ENCODE results near the gene IYD.
A peak's percentile ranks its signal among the peaks of the same experiment; 100 is the strongest.

The IYD gene

GRCh38 chr6:150417899-150418826 lies 49.4 kb downstream of the IYD start:
- DNase-seq (ENCODE audit: insufficient read length, low spot score) (no peak), FAIRE-seq (peak; percentile 15)

GRCh38 chr6:150418827-150419594 lies 50.2 kb downstream of the IYD start:
- FAIRE-seq (no peak), DNase-seq (ENCODE audit: insufficient read length, low spot score) (peak; percentile 43)
- no peak for TF ChIP-seq POLR2A (IDR thresholded peaks at IDR 0.05; ENCODE audit: low read depth, low read length)

More at GRCh38 chr6:150417899-150418826, 49.4 kb downstream of the IYD start:
- TF ChIP-seq POLR2A (IDR thresholded peaks at IDR 0.05; ENCODE audit: low read depth, low read length) = no peak

- FAIRE-seq = no peak
- no peak for DNase-seq (ENCODE audit: insufficient read length, low spot score)
- TF ChIP-seq POLR2A (IDR thresholded peaks at IDR 0.05; ENCODE audit: low read depth, low read length) = no peak
Measured at GRCh38 chr6:150420428-150420827, 51.6 kb downstream of the IYD start.

GRCh38 chr6:150420926-150421325 lies 52.1 kb downstream of the IYD start:
- FAIRE-seq (no peak), DNase-seq (ENCODE audit: insufficient read length, low spot score) (no peak)
- no peak for TF ChIP-seq POLR2A (IDR thresholded peaks at IDR 0.05; ENCODE audit: low read depth, low read length)

GRCh38 chr6:150425508-150425907 lies 56.7 kb downstream of the IYD start:
- FAIRE-seq (no peak), DNase-seq (ENCODE audit: insufficient read length, low spot score) (no peak)
- TF ChIP-seq POLR2A (IDR thresholded peaks at IDR 0.05; ENCODE audit: low read depth, low read length) = no peak

GRCh38 chr6:150426198-150426597 lies 57.4 kb downstream of the IYD start:
- no peak for TF ChIP-seq POLR2A (IDR thresholded peaks at IDR 0.05; ENCODE audit: low read depth, low read length)
- FAIRE-seq = no peak
- no peak for DNase-seq (ENCODE audit: insufficient read length, low spot score)

- DNase-seq (ENCODE audit: insufficient read length, low spot score) (no peak), FAIRE-seq (no peak)
- no peak for TF ChIP-seq POLR2A (IDR thresholded peaks at IDR 0.05; ENCODE audit: low read depth, low read length)
Measured at GRCh38 chr6:150427037-150427602, 58.3 kb downstream of the IYD start.

GRCh38 chr6:150427843-150428242 lies 59.0 kb downstream of the IYD start:
- no peak for DNase-seq (ENCODE audit: insufficient read length, low spot score)
- TF ChIP-seq POLR2A (IDR thresholded peaks at IDR 0.05; ENCODE audit: low read depth, low read length) = no peak
- no peak for FAIRE-seq

- TF ChIP-seq POLR2A (IDR thresholded peaks at IDR 0.05; ENCODE audit: low read depth, low read length) = no peak
- FAIRE-seq = no peak
Measured at GRCh38 chr6:150430815-150431214, 62.0 kb downstream of the IYD start.

GRCh38 chr6:150435360-150435759 lies 66.5 kb downstream of the IYD start:
- FAIRE-seq (no peak), DNase-seq (ENCODE audit: insufficient read length, low spot score) (no peak)
- TF ChIP-seq POLR2A (IDR thresholded peaks at IDR 0.05; ENCODE audit: low read depth, low read length) = no peak

More at GRCh38 chr6:150430815-150431214, 62.0 kb downstream of the IYD start:
- DNase-seq (ENCODE audit: insufficient read length, low spot score) = no peak

GRCh38 chr6:150435832-150436231 lies 67.0 kb downstream of the IYD start:
- TF ChIP-seq POLR2A (IDR thresholded peaks at IDR 0.05; ENCODE audit: low read depth, low read length) = no peak
- no peak for DNase-seq (ENCODE audit: insufficient read length, low spot score)
- FAIRE-seq = no peak

GRCh38 chr6:150439373-150439772 lies 70.6 kb downstream of the IYD start:
- DNase-seq (ENCODE audit: insufficient read length, low spot score) (no peak), FAIRE-seq (no peak)

GRCh38 chr6:150443621-150444020 lies 74.8 kb downstream of the IYD start:
- DNase-seq (ENCODE audit: insufficient read length, low spot score) = no peak
- TF ChIP-seq POLR2A (IDR thresholded peaks at IDR 0.05; ENCODE audit: low read depth, low read length) = no peak
- FAIRE-seq = no peak

More at GRCh38 chr6:150439373-150439772, 70.6 kb downstream of the IYD start:
- no peak for TF ChIP-seq POLR2A (IDR thresholded peaks at IDR 0.05; ENCODE audit: low read depth, low read length)

GRCh38 chr6:150444308-150444707 lies 75.5 kb downstream of the IYD start:
- DNase-seq (ENCODE audit: insufficient read length, low spot score) (no peak), FAIRE-seq (no peak)
- TF ChIP-seq POLR2A (IDR thresholded peaks at IDR 0.05; ENCODE audit: low read depth, low read length) = no peak
